Activated CD4-positive, alpha-beta T cell treated with anti-CD3 and anti-CD28 coated beads, Interleukin-2, Interleukin-6, amounts not matched to agents 100 ng/mL and 50 ng/mL, durations not matched to agents 16 hours and 8 hours (primary cell): ENCODE results near the gene ANKRD6.
A peak's percentile ranks its signal among the peaks of the same experiment; 100 is the strongest.

Experiments
- DNase-seq: peaks from one replicate; pipeline ENCODE4 v3.0.0-alpha.2; 2020

ANKRD6 gene

DNA sequence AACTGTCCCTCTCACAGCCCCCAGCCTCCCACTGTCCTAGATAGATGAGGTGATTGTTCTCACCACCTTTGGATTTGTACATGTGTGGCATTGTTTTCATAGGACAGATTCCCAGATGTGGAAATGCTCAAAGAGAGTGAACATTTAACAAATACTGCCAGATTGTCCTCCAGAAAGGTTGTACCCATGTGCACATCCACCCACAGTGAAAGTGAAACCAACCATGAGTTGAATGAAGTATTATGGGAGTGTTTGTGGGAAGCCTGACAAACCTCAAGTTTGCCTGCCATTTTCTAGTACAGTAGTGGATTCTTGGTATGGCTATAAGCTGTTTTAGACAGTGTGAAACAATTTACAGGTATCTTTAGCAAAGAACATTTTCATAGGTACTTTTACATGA is 42.7 kb downstream of the ANKRD6 start:
- peak; percentile 49 for DNase-seq

DNA sequence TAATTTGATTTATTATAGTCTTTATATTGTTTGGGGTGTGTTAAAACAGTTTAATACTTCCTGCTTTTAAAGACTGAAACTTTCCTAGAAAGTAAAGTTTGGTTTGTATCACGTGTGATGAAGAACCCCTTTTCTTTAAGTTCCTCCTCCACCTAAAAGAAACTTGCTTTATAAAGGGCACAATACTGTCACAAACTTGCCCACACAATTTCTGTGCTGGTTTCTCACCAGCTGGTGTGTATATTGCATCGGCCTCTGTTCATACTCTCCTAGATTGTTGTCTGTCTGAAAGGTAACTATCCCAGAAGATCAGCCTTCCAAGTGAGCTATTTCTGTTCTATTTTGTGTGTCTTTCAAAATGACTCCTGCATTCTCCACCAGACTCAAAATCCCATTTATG is 46.9 kb downstream of the ANKRD6 start:
- no peak for DNase-seq

DNA sequence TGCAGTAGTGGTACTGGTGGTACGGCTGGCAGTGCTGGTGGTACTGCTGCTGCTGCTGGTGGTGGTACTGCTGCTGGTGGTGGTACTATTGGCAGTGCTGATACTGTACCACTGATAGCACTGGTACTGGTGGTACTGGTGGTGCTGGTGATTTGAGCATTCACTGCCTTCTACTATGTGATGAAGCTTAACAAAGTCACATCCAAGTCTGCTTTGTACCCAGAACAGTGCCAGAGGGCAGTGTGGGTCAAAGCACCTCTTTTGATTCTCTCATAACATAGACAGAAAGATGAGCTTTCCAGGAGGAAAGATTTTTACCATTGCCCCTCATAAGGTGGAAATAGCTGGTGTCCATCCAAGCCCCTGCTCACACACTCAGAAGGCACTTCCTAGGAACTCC is 48.7 kb downstream of the ANKRD6 start:
- no peak for DNase-seq

DNA sequence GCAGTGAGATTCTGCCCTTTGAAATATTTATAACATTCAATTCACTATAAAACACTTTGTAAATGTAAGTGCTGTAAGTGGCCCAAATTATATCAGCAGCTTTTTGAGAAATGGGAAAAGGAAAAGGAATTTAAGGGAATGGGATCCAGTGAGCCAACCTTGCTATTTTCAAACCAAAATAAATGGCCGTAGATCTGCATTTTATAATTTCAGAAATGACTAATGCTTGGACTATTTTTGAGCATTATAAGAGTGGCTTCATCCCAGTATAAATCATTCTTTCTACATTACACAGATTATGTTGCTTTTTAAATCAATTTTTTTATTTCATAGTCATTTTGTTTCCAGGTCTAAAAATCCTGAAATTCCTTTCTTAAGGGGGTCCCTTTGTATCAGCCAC is 49.2 kb downstream of the ANKRD6 start:
- DNase-seq, result no peak

DNA sequence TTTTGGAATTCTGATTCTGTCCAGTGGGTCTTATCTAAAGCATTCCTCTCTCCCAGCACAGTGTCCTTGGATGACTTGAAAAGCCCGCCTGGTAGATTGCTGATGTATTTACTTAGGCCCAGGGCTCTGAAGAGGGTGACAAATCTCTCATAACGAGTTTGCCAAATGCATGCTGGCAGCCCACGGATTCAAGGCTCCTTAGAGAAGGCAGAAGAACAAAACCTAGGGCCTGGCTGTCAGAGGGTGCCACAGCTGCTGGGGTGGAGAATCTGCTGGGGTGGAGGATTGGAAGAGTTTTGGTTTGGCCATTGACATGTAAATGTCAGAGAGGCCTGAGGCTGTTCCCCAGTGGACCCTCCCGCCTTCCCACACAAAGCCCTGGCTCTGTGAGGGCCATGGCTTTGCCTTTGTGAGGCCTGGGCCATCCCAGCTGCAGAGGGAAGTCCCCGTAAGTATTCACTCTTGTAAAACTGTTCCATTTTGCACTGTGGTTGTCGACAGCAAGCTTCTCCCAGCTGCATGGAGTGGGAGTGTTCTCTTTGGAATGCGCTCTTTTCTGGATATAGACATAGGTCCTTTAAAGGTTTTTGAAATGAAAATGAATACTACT is 50.3 kb downstream of the ANKRD6 start:
- DNase-seq, result no peak

DNA sequence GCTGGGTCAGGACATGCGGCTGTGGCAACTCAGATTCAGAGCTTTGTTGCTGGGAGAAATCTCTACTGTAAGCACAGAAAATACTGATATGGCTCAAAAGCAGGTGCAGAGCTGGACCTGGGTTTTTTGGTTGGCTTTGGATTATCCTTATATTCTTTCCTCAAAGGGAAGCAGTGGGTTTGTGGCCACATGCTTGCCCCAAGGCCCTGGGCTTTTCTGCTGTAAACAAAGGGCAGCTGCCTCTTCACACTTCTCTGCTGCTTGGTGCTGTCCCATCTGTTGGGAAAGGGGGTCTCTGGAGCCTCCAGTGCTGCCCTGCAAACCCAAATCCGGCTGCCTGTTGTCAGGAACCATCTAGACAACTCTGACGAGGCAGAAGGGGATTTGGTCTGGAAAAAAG is 52.4 kb downstream of the ANKRD6 start:
- DNase-seq, result no peak

DNA sequence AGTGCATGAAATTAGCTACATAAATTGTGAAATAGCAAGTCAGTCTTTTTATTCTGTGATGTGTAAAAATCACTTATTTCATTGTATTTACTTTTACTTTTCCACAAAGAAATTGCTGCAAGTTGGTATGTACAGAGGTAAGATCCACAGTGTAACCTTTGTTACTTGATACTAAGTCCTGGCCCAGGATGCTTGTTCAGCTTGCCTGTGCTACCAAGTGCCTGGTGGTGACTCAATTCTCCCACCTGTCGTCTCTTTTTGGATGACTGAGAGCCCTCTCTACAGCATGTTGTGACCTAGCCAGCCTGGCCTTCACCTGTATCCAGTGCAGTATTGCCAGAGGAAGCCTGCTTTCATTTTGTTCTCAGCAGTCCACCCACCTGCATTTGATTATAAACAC is 54.9 kb downstream of the ANKRD6 start:
- DNase-seq, result no peak

DNA sequence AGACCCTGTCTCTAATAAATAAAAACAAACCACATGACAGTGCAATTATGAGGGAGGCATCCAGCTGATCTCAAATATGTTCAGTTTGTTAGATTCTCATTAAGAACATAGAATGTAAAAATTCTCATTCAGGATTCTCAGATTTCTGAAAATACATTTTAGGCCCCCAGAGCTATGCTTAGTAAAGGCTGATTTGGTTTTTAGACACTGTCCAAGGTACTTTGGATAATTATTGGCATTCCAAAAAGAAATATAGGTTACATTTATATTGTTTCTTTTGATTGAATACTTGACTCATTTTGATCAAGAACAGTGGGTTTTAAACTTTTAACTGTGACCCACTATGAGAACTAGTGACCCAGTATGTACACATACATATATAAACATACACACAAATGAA is 55.5 kb downstream of the ANKRD6 start:
- DNase-seq, result no peak

DNA sequence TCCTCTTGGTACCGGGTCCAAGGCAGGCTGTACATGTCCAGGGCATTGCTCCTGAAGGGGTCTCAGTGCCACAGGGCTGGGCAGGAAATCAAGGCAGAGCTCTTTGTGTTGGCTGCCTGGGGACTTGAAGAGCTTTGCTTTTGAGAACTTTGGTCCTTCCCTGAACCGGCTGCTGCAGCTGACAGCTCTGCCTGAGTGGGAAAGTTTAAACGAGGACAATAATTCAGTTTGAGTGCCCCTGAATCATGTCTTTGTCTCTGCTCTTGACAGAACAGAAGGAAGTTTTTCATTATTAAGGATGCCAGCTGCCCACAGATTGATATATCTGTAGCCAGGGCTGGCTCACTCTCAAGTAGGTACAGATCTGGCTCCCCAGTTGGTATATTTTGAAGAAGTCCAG is 56.1 kb downstream of the ANKRD6 start:
- no peak for DNase-seq

DNA sequence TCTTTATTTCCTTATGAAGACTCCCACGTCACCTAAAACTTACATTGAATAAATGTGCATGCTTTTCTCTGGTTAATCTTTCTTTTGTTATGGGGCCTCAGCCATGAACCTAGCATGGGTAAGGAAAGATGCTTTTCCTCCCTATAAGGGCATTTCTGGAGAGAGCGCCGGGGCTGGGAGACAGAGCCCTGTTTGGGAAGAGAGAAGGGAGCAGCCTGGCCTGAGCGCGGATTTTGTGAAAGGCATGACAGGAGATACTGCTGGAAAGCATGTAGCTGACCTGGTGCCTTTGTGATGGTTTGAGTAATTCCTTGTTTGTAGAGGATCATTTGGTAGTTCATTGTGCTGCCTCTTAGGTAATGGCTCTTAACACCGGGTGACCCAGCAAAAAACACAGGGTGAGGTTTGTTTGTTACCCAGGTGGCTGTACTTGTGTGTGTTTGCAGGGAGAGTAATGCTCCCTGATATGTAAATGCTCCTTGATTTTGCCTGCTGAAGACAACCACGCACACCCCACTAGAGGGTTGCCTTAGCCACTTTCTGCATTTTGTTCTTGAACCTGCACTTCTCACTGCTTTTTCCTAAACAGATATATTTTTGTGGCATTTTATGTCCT is 59.2 kb downstream of the ANKRD6 start:
- no peak for DNase-seq

DNA sequence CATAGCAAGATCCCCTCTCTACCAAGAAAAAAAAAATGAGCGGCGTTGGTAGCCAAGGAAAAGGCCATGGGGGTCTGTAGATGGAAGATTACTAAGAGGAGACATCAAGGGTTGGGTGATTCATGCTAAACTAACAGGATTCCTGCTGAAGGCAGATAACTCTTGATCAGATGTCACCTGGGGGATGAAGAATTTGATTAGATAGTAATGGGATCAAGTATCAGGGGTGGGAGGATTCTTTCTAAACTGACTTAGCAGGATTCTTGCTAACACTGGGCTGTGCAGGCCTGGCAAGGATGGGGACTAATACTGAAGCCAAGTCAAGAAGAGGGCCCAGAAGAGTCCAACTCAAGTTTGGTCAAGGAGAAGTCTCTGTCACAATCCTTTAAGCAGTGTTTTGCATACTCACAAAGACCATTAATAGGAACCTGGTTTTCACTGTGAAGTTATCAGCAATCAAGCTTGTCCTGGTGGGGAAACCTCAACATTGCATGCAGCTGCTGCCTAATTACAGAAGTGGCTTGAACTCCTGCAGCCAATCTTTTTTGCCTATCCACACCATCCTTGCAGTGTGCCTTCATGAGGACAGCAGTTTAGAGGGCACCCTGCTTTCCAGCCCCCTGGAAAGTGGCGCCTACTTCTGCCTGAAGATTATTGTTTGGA is 61.3 kb downstream of the ANKRD6 start:
- no peak for DNase-seq

DNA sequence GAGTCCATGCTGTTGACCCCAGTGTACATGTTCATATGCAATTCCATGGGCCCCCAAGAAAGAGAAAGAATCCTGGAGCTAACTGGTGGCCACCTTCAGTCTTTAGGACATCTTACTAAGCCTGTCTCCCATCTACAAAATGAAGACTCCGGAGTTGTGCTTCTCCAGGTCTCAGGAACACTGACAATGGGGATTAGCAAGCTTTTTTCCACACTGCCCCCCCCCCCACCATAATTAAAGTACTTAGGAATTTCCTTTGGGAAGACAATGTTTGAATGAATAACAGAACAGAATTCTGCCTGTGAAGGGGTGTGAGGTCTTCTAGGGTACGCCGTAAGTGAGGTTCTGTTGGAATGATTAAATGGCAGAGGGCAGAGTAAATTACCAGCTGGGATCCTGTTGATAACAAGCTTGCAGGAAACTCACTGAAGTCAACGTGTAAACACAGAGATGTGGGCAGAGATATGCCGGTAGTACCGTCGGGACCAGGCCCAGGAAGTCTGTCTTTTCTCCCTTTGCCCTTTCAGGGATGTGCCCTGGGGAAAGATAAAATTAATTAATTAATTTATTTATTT is 63.1 kb downstream of the ANKRD6 start:
- no peak for DNase-seq

DNA sequence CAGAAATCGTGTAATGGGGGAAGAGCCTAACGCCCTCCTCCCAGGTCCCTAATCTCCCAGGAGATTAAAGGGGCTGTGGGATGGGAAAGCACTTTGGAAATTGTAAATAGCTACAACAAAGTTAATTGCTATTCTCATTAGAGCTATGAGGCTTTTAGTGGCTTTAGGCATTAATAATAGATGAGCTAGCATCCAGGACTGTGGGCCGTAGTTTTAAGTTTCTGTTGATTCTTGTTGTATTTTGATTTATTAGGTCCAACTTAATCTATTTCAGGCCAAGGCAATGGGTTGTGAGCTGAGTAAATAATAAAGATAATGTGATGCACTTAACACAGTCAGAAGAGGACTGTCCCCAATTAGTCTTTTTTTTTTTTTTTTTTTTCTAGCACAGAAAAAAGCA is 67.7 kb downstream of the ANKRD6 start:
- no peak for DNase-seq

DNA sequence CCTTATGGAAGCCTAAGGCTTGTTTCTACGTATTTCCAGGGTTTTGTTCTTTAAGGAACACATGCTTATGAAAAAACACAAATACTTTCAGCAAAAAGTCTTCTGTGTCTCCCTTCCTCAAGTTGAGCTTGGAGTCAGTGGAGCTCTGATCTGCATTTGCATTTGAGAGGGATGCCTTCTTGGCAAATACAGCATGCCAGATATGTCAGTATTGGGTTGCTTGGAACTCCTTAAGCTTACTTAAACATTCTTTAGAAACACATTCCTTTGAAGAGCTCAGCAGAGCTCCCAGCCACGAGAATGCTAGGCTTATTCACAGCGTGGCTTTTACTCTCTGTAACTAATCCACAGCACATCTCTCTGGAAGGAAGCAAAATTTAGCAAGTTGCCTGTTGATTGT is 68.3 kb downstream of the ANKRD6 start:
- DNase-seq, result no peak

DNA sequence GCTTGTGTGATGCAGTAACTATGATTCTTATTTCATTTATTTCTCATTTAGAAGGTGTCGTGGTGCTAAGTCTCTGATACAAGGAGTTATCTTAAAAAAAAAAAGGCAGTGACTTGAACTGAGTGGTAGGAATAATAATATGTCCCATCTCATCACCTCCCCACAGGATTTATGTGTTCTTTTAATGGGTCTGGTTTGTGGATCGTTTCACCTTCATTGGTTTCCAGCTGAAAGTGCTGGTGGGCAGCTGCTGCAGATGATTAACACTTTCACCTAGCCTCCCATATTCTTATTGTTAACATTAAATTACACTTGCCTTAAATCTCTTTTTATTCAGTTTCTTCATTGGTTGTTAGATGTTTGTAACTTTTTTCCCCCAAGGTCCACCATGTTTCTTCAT is 68.8 kb downstream of the ANKRD6 start:
- no peak for DNase-seq

DNA sequence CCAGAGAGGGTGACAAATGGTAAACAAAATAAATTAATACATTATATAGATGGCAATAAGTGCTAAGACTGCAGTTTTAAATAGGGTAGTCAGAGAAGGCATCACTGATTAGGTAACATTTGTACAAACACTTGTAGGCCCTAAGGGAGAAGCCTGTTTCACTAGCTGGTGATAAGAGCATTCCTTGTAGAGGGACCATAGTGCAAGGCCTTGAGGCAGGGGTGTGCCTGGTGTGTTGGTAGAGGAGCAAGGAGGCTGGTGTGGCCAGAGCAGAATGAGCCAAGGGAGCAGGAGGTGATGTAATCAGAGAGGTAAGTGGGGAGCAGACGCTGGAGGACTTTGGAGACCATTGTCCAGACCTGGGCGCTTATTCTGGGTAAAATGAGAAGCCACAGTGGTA is 70.7 kb downstream of the ANKRD6 start:
- no peak for DNase-seq

DNA sequence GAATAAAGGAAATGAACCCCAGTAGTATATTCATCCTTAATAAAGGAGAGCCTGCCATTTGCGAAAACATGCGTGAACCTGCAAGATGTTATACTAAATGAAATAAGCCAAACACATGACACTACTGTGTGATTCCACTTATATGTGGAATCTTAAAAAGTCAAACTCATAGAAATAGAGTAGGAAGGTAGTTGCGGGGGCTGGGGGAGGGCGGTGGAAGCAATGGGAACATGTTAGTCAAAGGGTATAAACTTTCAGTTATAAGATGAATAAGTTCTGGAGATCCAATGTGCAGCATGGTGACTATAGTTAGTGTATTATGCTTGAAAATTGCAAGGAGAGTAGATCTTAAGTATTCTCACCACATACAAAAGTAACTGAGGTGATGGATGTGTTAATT is 72.9 kb downstream of the ANKRD6 start:
- DNase-seq, result no peak

DNA sequence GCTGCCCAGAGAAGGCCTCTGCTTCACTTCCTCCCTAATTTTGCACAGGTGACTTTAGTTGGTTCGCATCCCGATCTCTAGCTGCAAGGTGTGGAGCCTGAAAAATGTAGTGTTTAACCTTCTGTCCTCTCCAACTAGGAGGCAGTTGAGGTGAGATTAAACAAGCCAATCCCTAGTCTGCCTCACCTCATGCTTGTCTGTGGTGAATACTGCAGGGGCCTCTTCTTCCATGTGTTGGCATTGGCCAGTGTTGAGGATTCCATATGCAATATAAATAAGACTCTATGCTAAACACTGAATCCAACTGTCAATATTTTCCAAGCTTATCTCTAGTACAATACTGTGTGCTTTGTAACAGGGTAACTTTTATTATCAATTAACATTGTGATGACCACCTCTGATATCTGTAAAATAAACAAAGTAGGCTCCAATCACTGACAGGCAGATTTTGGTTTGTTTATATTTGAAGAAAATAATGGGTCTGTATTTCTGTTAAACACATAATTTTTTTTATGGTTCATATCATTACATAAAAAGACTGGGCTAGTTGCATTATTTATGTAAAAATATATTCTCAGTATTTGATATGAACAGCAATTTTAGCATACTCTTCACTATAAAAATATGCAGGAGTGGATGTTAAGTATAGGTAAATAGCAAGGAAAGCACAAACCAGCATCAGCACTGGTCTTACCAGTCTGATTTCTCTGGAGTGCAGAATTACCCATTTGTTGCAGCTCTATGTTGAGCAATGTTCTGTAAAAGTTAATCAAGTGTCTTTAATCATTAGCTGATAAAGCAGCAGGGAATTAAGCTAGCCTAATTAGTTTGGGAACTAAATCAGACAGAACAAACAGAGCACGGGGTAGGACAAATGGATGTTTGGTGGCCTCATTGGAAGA is 74.0 kb downstream of the ANKRD6 start:
- no peak for DNase-seq

DNA sequence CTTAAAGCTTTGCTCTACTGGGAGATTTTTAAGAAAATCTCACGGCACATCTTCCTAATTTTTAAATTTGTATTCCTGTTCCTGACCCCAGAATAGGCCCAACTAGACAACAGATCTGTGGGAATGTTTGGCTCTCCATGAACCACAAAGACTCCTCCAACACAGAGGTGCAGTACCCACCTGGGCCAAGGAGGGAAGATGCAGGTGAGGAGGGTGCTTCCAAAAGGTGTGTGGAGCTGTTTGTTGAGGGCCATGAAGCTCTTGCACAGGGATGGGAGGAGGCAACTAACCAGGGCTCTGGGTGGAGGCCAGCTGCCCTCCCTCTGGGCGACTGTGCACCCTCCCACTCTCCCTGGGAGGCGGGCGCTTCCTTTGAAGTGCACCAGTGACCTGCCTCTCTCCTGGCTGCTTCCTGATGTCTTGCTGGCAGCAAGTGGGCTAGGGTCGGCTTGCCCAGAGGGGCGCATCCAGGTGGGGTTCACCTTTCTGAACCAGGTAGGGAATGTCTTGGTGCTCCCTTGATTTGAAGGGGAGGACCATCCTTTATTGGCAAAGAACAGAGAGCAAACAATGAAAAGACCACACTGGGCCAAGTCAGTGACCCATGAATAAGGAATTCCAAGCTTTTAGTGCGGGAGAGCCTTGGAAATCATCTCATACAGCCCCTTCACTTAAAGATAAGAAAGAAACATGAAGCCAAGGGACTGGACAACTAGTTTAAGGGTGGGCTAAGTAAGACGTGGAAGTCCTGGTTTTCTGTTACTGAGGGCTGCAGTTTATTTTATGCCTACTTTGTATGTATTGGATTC is 76.0 kb downstream of the ANKRD6 start:
- no peak for DNase-seq

DNA sequence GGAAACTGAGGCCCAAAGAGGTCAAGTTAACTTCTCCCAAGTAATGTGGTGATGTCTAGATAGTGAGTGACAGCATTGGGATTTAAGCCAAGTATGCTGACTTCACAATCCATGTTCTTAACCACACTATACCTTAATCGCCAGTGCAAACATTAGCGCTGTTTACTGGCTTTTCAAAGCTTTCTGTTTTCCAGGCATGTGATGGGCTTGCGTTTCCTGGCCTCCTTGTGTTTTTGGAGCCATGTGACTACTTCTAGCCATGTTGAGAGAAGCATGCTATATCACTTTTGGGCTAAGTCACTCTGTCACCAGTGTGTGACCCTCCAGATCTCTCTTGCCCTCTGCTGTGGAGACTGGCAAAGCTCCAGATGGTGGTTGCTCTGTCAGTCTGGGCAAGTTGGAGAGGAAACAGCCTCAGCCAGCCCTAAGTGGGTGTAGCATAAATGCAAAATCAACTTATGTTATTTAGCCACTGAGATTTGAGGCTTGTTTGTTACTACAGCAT is 76.9 kb downstream of the ANKRD6 start:
- DNase-seq, result no peak

DNA sequence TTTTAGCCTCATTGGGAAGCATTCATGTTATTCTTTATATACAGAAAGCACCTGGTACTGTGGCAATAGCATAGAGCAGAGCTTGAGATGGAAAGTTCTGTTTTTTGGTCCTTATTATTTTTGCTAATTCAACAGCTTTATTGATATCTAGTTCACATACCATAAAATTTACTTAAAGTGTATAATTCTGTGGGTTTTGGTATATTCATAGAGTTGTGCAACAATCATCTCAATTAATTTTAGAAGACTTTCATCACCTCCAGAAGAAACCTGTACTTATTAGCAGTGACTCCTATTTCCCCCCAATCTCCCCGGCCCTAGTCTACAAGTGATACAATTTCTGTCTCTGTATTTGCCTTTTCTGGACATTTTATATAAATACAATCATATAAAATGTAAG is 77.4 kb downstream of the ANKRD6 start:
- no peak for DNase-seq

DNA sequence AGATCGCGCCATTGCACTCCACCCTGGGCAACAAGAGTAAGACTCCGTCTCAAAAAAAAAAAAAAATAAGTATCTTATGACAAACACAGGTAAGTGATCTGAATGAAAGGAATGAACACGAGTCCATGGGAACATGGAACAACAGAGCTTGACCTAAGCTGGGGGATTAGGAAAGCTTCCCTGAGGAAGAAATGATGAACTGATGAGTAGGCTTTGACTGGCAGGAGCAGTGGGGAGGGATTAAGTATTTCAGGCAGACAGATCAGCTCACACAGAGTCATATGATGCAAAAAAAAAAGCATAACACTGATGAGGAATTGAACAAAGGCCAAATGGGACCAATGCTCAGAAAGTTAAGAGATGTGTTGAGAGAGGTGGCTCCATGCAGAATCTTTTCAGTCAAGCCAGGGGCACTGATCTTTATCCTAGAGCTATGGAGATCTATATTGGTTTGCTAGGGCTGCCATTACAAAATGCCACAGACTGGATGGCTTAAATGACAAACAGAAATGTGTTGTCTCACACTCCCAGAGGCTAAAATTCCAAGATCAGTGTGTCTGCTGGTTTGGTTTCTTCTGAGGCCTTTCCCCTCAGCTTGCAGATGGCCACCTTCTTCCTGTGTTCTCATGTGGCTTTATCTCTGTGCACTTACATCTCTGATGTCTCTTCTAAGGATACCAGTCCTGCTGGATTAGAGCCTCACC is 85.6 kb downstream of the ANKRD6 start:
- DNase-seq, result no peak
